ENCODE measurements around the gene MED28.

GRCh38 chr4:17578482-17578891, 36.0 kb upstream of the MED28 start:
- no peak for TF ChIP-seq TARDBP (IDR thresholded peaks at IDR 0.05)
- no peak for TF ChIP-seq L3MBTL2 (conservative IDR thresholded peaks at IDR 0.05)
- TF ChIP-seq FOXK2 (IDR thresholded peaks at IDR 0.05), result no peak
- no peak for TF ChIP-seq ZNF384 (IDR thresholded peaks at IDR 0.05)
- TF ChIP-seq FOXM1 (IDR thresholded peaks at IDR 0.05; ENCODE audit: borderline replicate concordance), result no peak
- TF ChIP-seq SUZ12 (IDR thresholded peaks at IDR 0.05), result no peak
- no peak for TF ChIP-seq PKNOX1 (IDR thresholded peaks at IDR 0.05)
- TF ChIP-seq NFRKB (IDR thresholded peaks at IDR 0.05), result no peak
- no peak for TF ChIP-seq ELF4 (IDR thresholded peaks at IDR 0.05)
